ENCODE results near the gene LTB.

LTB gene

GRCh38 chr6:31587791-31588777, 5.9 kb upstream of the LTB start:
- no peak for TF ChIP-seq CTCF (IDR thresholded peaks at IDR 0.05; ENCODE audit: borderline replicate concordance, control extremely low read depth, extremely low read depth, insufficient read depth, missing control alignments)
- in situ Hi-C loops (cut with MboI; ENCODE audit: low sequenced_read_pairs, unreplicated experiment): no loop called here
- DNase-seq (ENCODE audit: low spot score): no peak

- in situ Hi-C loops (cut with MboI; ENCODE audit: low sequenced_read_pairs, unreplicated experiment): no loop called here
- TF ChIP-seq CTCF (IDR thresholded peaks at IDR 0.05; ENCODE audit: borderline replicate concordance, control extremely low read depth, extremely low read depth, insufficient read depth, missing control alignments): no peak
- no peak for DNase-seq (ENCODE audit: low spot score)
These were observed 4.5 kb upstream of the LTB start for GRCh38 chr6:31586599-31587281.

GRCh38 chr6:31586008-31586407, 3.8 kb upstream of the LTB start, which contains the start of gene LST1:
TSS of gene LST1 (plus strand) at chr6:31586277. CDS start at chr6:31587300, 1,023 bp downstream.
- in situ Hi-C loops (cut with MboI; ENCODE audit: low sequenced_read_pairs, unreplicated experiment): no loop called here
- no peak for TF ChIP-seq CTCF (IDR thresholded peaks at IDR 0.05; ENCODE audit: borderline replicate concordance, control extremely low read depth, extremely low read depth, insufficient read depth, missing control alignments)
- no peak for DNase-seq (ENCODE audit: low spot score)

- in situ Hi-C loops (cut with MboI; ENCODE audit: low sequenced_read_pairs, unreplicated experiment): no loop called here
- peak; percentile 52 for TF ChIP-seq CTCF (IDR thresholded peaks at IDR 0.05; ENCODE audit: borderline replicate concordance, control extremely low read depth, extremely low read depth, insufficient read depth, missing control alignments)
- DNase-seq (ENCODE audit: low spot score): no peak
These were observed 3.3 kb upstream of the LTB start for GRCh38 chr6:31585491-31585890.

- DNase-seq (ENCODE audit: low spot score): no peak
- in situ Hi-C loops (cut with MboI; ENCODE audit: low sequenced_read_pairs, unreplicated experiment): no loop called here
- no peak for TF ChIP-seq CTCF (IDR thresholded peaks at IDR 0.05; ENCODE audit: borderline replicate concordance, control extremely low read depth, extremely low read depth, insufficient read depth, missing control alignments)
These were observed 592 bp downstream of the LTB start for GRCh38 chr6:31581434-31582229.
